Measurements from ENCODE around the gene SPTLC1. TPM values are rescaled to one million over a fixed set of nuclear protein-coding genes. Genes with fewer than 3 reads are reported as not detected.

Gene SPTLC1
- total RNA-seq, 1 donor from 2014 or later, result 66.5 TPM

GRCh38 chr9:92100237-92100911 lies 14.8 kb downstream of the SPTLC1 start:
- intact Hi-C loops (cut with DNase I), result no loop called here

GRCh38 chr9:92098638-92099037 lies 16.6 kb downstream of the SPTLC1 start:
- no peak for TF ChIP-seq CTCF (IDR thresholded peaks at IDR 0.05)
- Histone ChIP-seq H3K9me3 (no peaks in the 10 kb centered on the region), H3K27me3 (no peaks in the 10 kb centered on the region), H3K27ac (no peak overlapping the region), H3K36me3 (peaks cover 7% of the 10 kb centered on the region), H3K4me3 (no peak overlapping the region), H3K4me1 (no peaks in the 10 kb centered on the region)
- intact Hi-C loops (cut with DNase I), result no loop called here
- ATAC-seq (no peak), DNase-seq (no peak)

More at GRCh38 chr9:92100237-92100911, 14.8 kb downstream of the SPTLC1 start:
- H3K9me3 ChIP-seq, result no peaks in the 10 kb centered on the region
- no peaks in the 10 kb centered on the region for H3K4me1 ChIP-seq
- ATAC-seq (no peak), DNase-seq (no peak)
- no peak overlapping the region for H3K27ac ChIP-seq
- peaks cover 9% of the 10 kb centered on the region for H3K36me3 ChIP-seq
- H3K27me3 ChIP-seq, result no peaks in the 10 kb centered on the region
- TF ChIP-seq CTCF (IDR thresholded peaks at IDR 0.05), result no peak
- no peak overlapping the region for H3K4me3 ChIP-seq

- Histone ChIP-seq H3K4me3 (peak overlapping the region; percentile 23), H3K9me3 (no peaks in the 10 kb centered on the region), H3K27me3 (no peaks in the 10 kb centered on the region), H3K4me1 (no peaks in the 10 kb centered on the region), H3K27ac (no peak overlapping the region), H3K36me3 (peaks cover under 1% of the 10 kb centered on the region)
- intact Hi-C loops (cut with DNase I), result no loop called here
- no peak for TF ChIP-seq CTCF (IDR thresholded peaks at IDR 0.05)
- ATAC-seq (peak; percentile 83), DNase-seq (peak; percentile 88)
Observed at GRCh38 chr9:92097997-92098482, 17.2 kb downstream of the SPTLC1 start.

- Histone ChIP-seq H3K27ac (no peak overlapping the region), H3K36me3 (no peaks in the 10 kb centered on the region), H3K27me3 (no peaks in the 10 kb centered on the region), H3K9me3 (no peaks in the 10 kb centered on the region), H3K4me3 (no peak overlapping the region), H3K4me1 (no peaks in the 10 kb centered on the region)
- DNase-seq, result no peak
- TF ChIP-seq CTCF (IDR thresholded peaks at IDR 0.05), result no peak
- intact Hi-C loops (cut with DNase I), result no loop called here
- ATAC-seq, result no peak
Observed at GRCh38 chr9:92095236-92095635, 20.0 kb downstream of the SPTLC1 start.

DNA sequence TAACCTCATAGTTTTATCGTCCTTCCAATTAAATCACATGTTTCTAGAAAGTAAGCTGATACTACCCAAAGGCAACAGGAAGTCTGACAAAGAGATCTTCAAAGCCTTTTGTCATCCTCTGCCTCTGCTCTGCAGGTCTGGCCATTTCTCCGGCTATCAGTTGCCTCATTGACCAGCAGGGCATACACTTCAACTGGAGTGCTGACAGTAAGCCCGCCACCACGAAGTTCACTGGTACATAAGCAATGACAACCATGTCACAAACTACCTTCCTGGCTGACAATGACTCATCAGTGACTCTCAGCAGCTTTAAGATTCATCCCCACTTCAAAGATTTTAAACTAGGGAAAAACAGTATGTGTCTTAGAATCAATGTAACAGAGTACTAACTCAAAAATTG lies 20.6 kb downstream of the SPTLC1 start:
- H3K27ac ChIP-seq, result no peak overlapping the region
- TF ChIP-seq CTCF (IDR thresholded peaks at IDR 0.05), result no peak
- H3K9me3 ChIP-seq, result no peaks in the 10 kb centered on the region
- no peak for DNase-seq
- no peak for ATAC-seq
- no peaks in the 10 kb centered on the region for H3K4me1 ChIP-seq
- H3K27me3 ChIP-seq, result no peaks in the 10 kb centered on the region
- intact Hi-C loops (cut with DNase I), result no loop called here
- no peak overlapping the region for H3K4me3 ChIP-seq
- H3K36me3 ChIP-seq, result no peaks in the 10 kb centered on the region

All from upper lobe of right lung (tissue), 1 donor.